Esophagus squamous epithelium (tissue), 4 donors: ENCODE results near the gene CNKSR2.

Experiments used
- POLR2A ChIP-seq, 4 donors: fragments of 450-650 bp; IDR thresholded peaks; one replicate each; pipeline ENCODE4 v1.6.1; 2017; ENCODE audit warnings: antibody characterized with exemption in 4 of 4, mild to moderate bottlenecking in 4 of 4, moderate library complexity in 3 of 4
- TF ChIP-seq, protein P1 (sequence below), 6 experiments: fragments of 450-650 bp in 4 of 6; fragments of 200-600 bp in 2 of 6; sonication (generic) in 2 of 6; IDR thresholded peaks; one replicate each; pipeline ENCODE4 v1.5.1; 2016 to 2019; ENCODE audit warnings: antibody characterized with exemption in 6 of 6, mild to moderate bottlenecking in 4 of 6, moderate library complexity in 4 of 6

DNA sequence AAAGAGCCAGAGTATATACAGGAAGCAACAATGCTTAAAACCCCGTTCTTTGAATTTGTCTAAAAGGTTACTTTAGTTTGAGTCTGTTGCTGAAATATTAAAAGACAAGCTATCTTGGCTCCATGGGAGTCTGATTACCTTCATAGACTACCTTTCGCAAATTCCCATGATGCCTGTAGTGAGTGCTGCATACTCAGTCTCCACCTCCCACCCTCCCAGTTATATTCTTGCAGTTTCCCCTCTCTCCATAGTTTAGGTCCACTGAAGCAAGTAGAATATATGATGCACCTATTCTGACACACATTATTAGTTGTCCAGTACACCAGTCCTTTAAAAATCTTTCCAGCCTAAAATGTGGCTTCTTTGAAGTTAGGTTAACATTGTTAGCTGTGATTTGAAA, 2.4 kb downstream of the CNKSR2 start:
- TF ChIP-seq, protein P1, sequence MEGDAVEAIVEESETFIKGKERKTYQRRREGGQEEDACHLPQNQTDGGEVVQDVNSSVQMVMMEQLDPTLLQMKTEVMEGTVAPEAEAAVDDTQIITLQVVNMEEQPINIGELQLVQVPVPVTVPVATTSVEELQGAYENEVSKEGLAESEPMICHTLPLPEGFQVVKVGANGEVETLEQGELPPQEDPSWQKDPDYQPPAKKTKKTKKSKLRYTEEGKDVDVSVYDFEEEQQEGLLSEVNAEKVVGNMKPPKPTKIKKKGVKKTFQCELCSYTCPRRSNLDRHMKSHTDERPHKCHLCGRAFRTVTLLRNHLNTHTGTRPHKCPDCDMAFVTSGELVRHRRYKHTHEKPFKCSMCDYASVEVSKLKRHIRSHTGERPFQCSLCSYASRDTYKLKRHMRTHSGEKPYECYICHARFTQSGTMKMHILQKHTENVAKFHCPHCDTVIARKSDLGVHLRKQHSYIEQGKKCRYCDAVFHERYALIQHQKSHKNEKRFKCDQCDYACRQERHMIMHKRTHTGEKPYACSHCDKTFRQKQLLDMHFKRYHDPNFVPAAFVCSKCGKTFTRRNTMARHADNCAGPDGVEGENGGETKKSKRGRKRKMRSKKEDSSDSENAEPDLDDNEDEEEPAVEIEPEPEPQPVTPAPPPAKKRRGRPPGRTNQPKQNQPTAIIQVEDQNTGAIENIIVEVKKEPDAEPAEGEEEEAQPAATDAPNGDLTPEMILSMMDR (IDR thresholded peaks at IDR 0.05): no peak
- TF ChIP-seq POLR2A (IDR thresholded peaks at IDR 0.05): no peak
